Measurements from ENCODE around the gene LYRM2.

Gene LYRM2

DNA sequence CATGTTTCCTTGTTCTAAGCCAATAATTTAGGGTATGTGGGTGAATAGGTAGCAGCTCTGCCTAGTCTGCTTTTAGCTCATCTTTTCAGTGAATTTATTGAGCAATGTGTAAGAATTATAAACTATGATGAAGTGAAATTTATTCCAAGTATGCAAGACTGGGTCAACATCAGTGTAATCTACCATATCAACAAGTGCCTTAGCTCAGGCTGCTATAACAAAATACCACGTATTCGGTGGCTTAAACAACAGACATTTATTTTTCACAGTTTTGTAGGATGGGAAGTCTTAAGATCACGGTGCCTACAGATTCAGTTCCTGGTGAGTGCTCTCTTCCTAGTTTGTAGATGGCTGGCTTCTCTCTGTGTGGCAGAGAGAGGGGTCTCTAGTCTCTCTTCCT is 54.0 kb downstream of the LYRM2 start:
- ATAC-seq, result no peak
- TF ChIP-seq, protein P1, sequence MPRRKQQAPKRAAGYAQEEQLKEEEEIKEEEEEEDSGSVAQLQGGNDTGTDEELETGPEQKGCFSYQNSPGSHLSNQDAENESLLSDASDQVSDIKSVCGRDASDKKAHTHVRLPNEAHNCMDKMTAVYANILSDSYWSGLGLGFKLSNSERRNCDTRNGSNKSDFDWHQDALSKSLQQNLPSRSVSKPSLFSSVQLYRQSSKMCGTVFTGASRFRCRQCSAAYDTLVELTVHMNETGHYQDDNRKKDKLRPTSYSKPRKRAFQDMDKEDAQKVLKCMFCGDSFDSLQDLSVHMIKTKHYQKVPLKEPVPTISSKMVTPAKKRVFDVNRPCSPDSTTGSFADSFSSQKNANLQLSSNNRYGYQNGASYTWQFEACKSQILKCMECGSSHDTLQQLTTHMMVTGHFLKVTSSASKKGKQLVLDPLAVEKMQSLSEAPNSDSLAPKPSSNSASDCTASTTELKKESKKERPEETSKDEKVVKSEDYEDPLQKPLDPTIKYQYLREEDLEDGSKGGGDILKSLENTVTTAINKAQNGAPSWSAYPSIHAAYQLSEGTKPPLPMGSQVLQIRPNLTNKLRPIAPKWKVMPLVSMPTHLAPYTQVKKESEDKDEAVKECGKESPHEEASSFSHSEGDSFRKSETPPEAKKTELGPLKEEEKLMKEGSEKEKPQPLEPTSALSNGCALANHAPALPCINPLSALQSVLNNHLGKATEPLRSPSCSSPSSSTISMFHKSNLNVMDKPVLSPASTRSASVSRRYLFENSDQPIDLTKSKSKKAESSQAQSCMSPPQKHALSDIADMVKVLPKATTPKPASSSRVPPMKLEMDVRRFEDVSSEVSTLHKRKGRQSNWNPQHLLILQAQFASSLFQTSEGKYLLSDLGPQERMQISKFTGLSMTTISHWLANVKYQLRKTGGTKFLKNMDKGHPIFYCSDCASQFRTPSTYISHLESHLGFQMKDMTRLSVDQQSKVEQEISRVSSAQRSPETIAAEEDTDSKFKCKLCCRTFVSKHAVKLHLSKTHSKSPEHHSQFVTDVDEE (CRISPR knock-in tag; IDR thresholded peaks at IDR 0.05), result no peak
- TF ChIP-seq ISL1 (CRISPR knock-in tag; IDR thresholded peaks at IDR 0.05), result no peak
- no peak for TF ChIP-seq TOX (CRISPR knock-in tag; IDR thresholded peaks at IDR 0.05; ENCODE audit: borderline replicate concordance)
- no peak for TF ChIP-seq SNAI2 (CRISPR knock-in tag; IDR thresholded peaks at IDR 0.05)
- no peak for TF ChIP-seq OSR1 (CRISPR knock-in tag; IDR thresholded peaks at IDR 0.05)
- no peak for TF ChIP-seq TCF4 (CRISPR knock-in tag; IDR thresholded peaks at IDR 0.05; ENCODE audit: borderline replicate concordance)
- no peak for TF ChIP-seq RARB (CRISPR knock-in tag; IDR thresholded peaks at IDR 0.05)
- TF ChIP-seq, protein P2, sequence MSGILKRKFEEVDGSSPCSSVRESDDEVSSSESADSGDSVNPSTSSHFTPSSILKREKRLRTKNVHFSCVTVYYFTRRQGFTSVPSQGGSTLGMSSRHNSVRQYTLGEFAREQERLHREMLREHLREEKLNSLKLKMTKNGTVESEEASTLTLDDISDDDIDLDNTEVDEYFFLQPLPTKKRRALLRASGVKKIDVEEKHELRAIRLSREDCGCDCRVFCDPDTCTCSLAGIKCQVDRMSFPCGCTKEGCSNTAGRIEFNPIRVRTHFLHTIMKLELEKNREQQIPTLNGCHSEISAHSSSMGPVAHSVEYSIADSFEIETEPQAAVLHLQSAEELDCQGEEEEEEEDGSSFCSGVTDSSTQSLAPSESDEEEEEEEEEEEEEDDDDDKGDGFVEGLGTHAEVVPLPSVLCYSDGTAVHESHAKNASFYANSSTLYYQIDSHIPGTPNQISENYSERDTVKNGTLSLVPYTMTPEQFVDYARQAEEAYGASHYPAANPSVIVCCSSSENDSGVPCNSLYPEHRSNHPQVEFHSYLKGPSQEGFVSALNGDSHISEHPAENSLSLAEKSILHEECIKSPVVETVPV (CRISPR knock-in tag; IDR thresholded peaks at IDR 0.05), result no peak
- TF ChIP-seq CREB5 (CRISPR knock-in tag; IDR thresholded peaks at IDR 0.05; ENCODE audit: low read depth), result no peak
- no peak for TF ChIP-seq CSDC2 (CRISPR knock-in tag; IDR thresholded peaks at IDR 0.05)
- no peak for TF ChIP-seq ESRRG (CRISPR knock-in tag; IDR thresholded peaks at IDR 0.05)
- TF ChIP-seq, protein P3, sequence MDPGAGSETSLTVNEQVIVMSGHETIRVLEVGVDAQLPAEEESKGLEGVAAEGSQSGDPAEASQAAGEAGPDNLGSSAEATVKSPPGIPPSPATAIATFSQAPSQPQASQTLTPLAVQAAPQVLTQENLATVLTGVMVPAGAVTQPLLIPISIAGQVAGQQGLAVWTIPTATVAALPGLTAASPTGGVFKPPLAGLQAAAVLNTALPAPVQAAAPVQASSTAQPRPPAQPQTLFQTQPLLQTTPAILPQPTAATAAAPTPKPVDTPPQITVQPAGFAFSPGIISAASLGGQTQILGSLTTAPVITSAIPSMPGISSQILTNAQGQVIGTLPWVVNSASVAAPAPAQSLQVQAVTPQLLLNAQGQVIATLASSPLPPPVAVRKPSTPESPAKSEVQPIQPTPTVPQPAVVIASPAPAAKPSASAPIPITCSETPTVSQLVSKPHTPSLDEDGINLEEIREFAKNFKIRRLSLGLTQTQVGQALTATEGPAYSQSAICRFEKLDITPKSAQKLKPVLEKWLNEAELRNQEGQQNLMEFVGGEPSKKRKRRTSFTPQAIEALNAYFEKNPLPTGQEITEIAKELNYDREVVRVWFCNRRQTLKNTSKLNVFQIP (CRISPR knock-in tag; IDR thresholded peaks at IDR 0.05; ENCODE audit: borderline replicate concordance, low read depth), result no peak
- no peak for TF ChIP-seq ZNF70 (CRISPR knock-in tag; IDR thresholded peaks at IDR 0.05)
- no peak for TF ChIP-seq ZFP30 (CRISPR knock-in tag; IDR thresholded peaks at IDR 0.05)
- no peak for TF ChIP-seq ZFP3 (CRISPR knock-in tag; IDR thresholded peaks at IDR 0.05)
- no peak for TF ChIP-seq ZC3H10 (CRISPR knock-in tag; IDR thresholded peaks at IDR 0.05)
- TF ChIP-seq GLIS3 (CRISPR knock-in tag; IDR thresholded peaks at IDR 0.05), result no peak
- TF ChIP-seq, protein P4, sequence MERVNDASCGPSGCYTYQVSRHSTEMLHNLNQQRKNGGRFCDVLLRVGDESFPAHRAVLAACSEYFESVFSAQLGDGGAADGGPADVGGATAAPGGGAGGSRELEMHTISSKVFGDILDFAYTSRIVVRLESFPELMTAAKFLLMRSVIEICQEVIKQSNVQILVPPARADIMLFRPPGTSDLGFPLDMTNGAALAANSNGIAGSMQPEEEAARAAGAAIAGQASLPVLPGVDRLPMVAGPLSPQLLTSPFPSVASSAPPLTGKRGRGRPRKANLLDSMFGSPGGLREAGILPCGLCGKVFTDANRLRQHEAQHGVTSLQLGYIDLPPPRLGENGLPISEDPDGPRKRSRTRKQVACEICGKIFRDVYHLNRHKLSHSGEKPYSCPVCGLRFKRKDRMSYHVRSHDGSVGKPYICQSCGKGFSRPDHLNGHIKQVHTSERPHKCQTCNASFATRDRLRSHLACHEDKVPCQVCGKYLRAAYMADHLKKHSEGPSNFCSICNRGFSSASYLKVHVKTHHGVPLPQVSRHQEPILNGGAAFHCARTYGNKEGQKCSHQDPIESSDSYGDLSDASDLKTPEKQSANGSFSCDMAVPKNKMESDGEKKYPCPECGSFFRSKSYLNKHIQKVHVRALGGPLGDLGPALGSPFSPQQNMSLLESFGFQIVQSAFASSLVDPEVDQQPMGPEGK (CRISPR knock-in tag; IDR thresholded peaks at IDR 0.05; ENCODE audit: borderline replicate concordance), result no peak
- no peak for TF ChIP-seq ZNF8 (CRISPR knock-in tag; IDR thresholded peaks at IDR 0.05)
- TF ChIP-seq ZNF565 (CRISPR knock-in tag; conservative IDR thresholded peaks at IDR 0.05; ENCODE audit: low read depth), result no peak

DNA sequence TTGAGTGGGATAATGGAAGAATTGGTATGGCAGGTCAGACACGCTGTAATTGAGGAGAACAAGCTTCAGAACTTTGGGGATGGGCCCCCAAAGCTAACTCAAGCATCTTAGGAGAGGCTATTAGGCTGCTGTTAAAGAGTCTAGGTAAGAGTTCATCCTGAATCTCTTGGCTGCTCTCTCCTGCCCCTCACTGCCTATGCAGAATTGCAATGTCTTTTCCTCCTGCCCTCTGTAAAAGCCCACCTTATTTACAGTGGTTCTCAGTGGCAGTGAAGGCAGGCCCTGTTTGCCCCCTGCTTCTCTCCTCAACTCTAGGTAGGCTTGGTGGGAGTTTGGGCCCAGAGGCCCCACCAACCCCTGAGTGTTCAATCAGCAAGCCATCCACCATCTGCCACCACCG is 55.0 kb downstream of the LYRM2 start:
- ATAC-seq, result no peak
- TF ChIP-seq ZNF8 (CRISPR knock-in tag; IDR thresholded peaks at IDR 0.05) (no peak), ZFP3 (CRISPR knock-in tag; IDR thresholded peaks at IDR 0.05) (no peak), ESRRG (CRISPR knock-in tag; IDR thresholded peaks at IDR 0.05) (no peak), SNAI2 (CRISPR knock-in tag; IDR thresholded peaks at IDR 0.05) (no peak), CSDC2 (CRISPR knock-in tag; IDR thresholded peaks at IDR 0.05) (no peak), BACH2 (CRISPR knock-in tag; IDR thresholded peaks at IDR 0.05; ENCODE audit: borderline replicate concordance) (no peak), CREB5 (CRISPR knock-in tag; IDR thresholded peaks at IDR 0.05; ENCODE audit: low read depth) (no peak), ARNTL (CRISPR knock-in tag; IDR thresholded peaks at IDR 0.05; ENCODE audit: borderline replicate concordance, low read depth) (no peak), ZNF70 (CRISPR knock-in tag; IDR thresholded peaks at IDR 0.05) (no peak), OSR1 (CRISPR knock-in tag; IDR thresholded peaks at IDR 0.05) (no peak), TCF4 (CRISPR knock-in tag; IDR thresholded peaks at IDR 0.05; ENCODE audit: borderline replicate concordance) (no peak)
- TF ChIP-seq, protein P2 (CRISPR knock-in tag; IDR thresholded peaks at IDR 0.05), result no peak
- TF ChIP-seq, protein P4 (CRISPR knock-in tag; IDR thresholded peaks at IDR 0.05; ENCODE audit: borderline replicate concordance), result no peak

Measured in SK-N-SH treated with all-trans-retinoic acid at 6 μM for 48 hours (cell line).